GM18505 (cell line): Measurements from ENCODE around the gene SNPH.

Source experiments
- ATAC-seq: cut with Tn5 transposase; IDR thresholded peaks from one replicate; pipeline ENCODE4 v1.9.1; 2021; ENCODE audit not compliant: unreplicated experiment
- POLR2A ChIP-seq: IDR thresholded peaks from 4 replicates; pipeline ENCODE4 v1.6.1; 2011; ENCODE audit warnings: borderline replicate concordance; ENCODE audit not compliant: insufficient read depth, insufficient read length; ENCODE audit errors: extremely low read depth

Gene SNPH

GRCh38 chr20:1300083-1300840 is 34.2 kb downstream of the SNPH start:
- no peak for ATAC-seq
- TF ChIP-seq POLR2A = no peak

- no peak for ATAC-seq
- TF ChIP-seq POLR2A = no peak
Observed at GRCh38 chr20:1301031-1301529, 35.0 kb downstream of the SNPH start.

GRCh38 chr20:1302685-1303541 is 36.8 kb downstream of the SNPH start:
- TF ChIP-seq POLR2A = no peak
- ATAC-seq = no peak

- no peak for ATAC-seq
- TF ChIP-seq POLR2A = no peak
Observed at GRCh38 chr20:1304710-1305515, 38.8 kb downstream of the SNPH start.

GRCh38 chr20:1305712-1306111 is 39.6 kb downstream of the SNPH start:
- ATAC-seq = no peak
- TF ChIP-seq POLR2A = no peak

GRCh38 chr20:1306316-1307135 is 40.4 kb downstream of the SNPH start:
- TF ChIP-seq POLR2A = no peak
- no peak for ATAC-seq

GRCh38 chr20:1307171-1307570 is 41.1 kb downstream of the SNPH start:
- no peak for TF ChIP-seq POLR2A
- no peak for ATAC-seq

GRCh38 chr20:1307571-1307971 is 41.5 kb downstream of the SNPH start:
- ATAC-seq = no peak
- no peak for TF ChIP-seq POLR2A

- ATAC-seq = no peak
- no peak for TF ChIP-seq POLR2A
Observed at GRCh38 chr20:1308067-1308701, 42.1 kb downstream of the SNPH start.

- ATAC-seq = no peak
- no peak for TF ChIP-seq POLR2A
Observed at GRCh38 chr20:1308702-1309095, 42.6 kb downstream of the SNPH start.

GRCh38 chr20:1309439-1309847 is 43.3 kb downstream of the SNPH start:
- ATAC-seq = no peak
- no peak for TF ChIP-seq POLR2A

GRCh38 chr20:1310071-1310470 is 44.0 kb downstream of the SNPH start:
- no peak for ATAC-seq

More at GRCh38 chr20:1310071-1310470, 44.0 kb downstream of the SNPH start:
- no peak for TF ChIP-seq POLR2A
